ENCODE measurements around the gene TAF1A.
A peak's percentile ranks its signal among the peaks of the same experiment; 100 is the strongest.

Gene TAF1A

GRCh38 chr1:222589462-222590302 is at the start of gene TAF1A:
Gene TAF1A, minus strand, starts transcription at chr1:222589933.
- Histone ChIP-seq H3K4me1 (peaks cover 30 to 50% (median 44%) of the 10 kb centered on the region in 10 experiments), H3K9ac (peak within 1 kb of the TSS; percentile 72 to 87 (median 81)), H3K27ac (peak within 1 kb of the TSS; percentile 74 to 92 (median 81)), H4K20me1 (no peaks in the 10 kb centered on the region), H3K4me3 (peak within 1 kb of the TSS; percentile 71 to 86 (median 79)), H3K4me2 (peak within 1 kb of the TSS; percentile 81 to 100 (median 89)), H3K9me3 (replicated peaks in 1 of 11) (no peaks in the 10 kb centered on the region), H3K36me3 (peaks cover 17 to 37% (median 28%) of the 10 kb centered on the region in 11 experiments), H3K27me3 (no peaks in the 10 kb centered on the region)
- TF ChIP-seq Cebpa-rat (IDR thresholded peaks at IDR 0.05), result no peak

GRCh38 chr1:222634180-222635013 is 44.7 kb upstream of the TAF1A start:
- Histone ChIP-seq H3K27me3 (no peaks in the 10 kb centered on the region), H4K20me1 (no peaks in the 10 kb centered on the region), H3K36me3 (peaks cover 35 to 100% (median 78%) of the 10 kb centered on the region in 11 experiments), H3K4me3 (no peak overlapping the region), H3K9me3 (replicated peaks in 1 of 11) (no peaks in the 10 kb centered on the region), H3K4me1 (peaks cover 11 to 17% (median 15%) of the 10 kb centered on the region in 10 experiments), H3K27ac (peak overlapping the region in 3 of 11 experiments; percentile 36 to 45 (median 41); a peak in 4 of 22 replicates), H3K9ac (peak overlapping the region in 2 of 11 experiments; percentile 15 to 38; a peak in 2 of 22 replicates), H3K4me2 (peak overlapping the region in 10 of 11 experiments; percentile 14 to 67 (median 53); a peak in 18 of 22 replicates)
- no peak for TF ChIP-seq Cebpa-rat (IDR thresholded peaks at IDR 0.05)

- H3K4me3 ChIP-seq, result no peak overlapping the region
- no peak for TF ChIP-seq Cebpa-rat (IDR thresholded peaks at IDR 0.05)
- peaks cover 11 to 17% (median 15%) of the 10 kb centered on the region in 10 experiments for H3K4me1 ChIP-seq
- H3K27me3 ChIP-seq, result no peaks in the 10 kb centered on the region
- H3K9me3 ChIP-seq (replicated peaks in 1 of 11), result no peaks in the 10 kb centered on the region
- no peak overlapping the region for H3K27ac ChIP-seq
- H4K20me1 ChIP-seq, result no peaks in the 10 kb centered on the region
- H3K9ac ChIP-seq, result peak overlapping the region in 1 of 11 experiments; percentile 16; a peak in 1 of 22 replicates
- H3K36me3 ChIP-seq, result peaks cover 40 to 100% (median 82%) of the 10 kb centered on the region in 11 experiments
- peak overlapping the region in 3 of 11 experiments; percentile 50 to 66 (median 54); a peak in 4 of 22 replicates for H3K4me2 ChIP-seq
These were observed 43.0 kb upstream of the TAF1A start for GRCh38 chr1:222632749-222633148.

- Histone ChIP-seq H3K36me3 (peaks cover 46 to 100% (median 85%) of the 10 kb centered on the region in 11 experiments), H3K27me3 (no peaks in the 10 kb centered on the region), H3K4me1 (peaks cover 11 to 17% (median 15%) of the 10 kb centered on the region in 10 experiments), H3K9me3 (replicated peaks in 1 of 11) (no peaks in the 10 kb centered on the region), H3K9ac (no peak overlapping the region), H4K20me1 (no peaks in the 10 kb centered on the region), H3K4me2 (no peak overlapping the region), H3K27ac (no peak overlapping the region), H3K4me3 (no peak overlapping the region)
- TF ChIP-seq Cebpa-rat (IDR thresholded peaks at IDR 0.05), result no peak
These were observed 42.0 kb upstream of the TAF1A start for GRCh38 chr1:222631611-222632208.

DNA sequence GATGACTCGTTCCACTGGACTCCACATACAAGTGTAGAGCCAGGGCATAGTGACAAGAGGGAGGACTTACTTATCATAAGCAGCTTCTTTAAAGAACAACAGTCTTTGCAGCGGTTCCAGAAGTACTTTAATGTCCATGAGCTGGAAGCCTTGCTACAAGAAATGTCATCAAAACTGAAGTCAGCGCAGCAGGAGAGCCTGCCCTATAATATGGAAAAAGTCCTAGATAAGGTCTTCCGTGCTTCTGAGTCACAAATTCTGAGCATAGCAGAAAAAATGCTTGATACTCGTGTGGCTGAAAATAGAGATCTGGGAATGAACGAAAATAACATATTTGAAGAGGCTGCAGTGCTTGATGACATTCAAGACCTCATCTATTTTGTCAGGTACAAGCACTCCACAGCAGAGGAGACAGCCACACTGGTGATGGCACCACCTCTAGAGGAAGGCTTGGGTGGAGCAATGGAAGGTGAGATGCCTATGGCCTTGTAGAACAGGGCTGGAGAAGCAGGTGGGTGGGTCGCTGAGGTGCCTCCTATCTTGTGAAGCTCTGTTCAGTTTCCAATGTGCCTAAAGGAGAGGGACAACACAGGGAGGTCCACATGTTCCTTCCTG is 40.3 kb upstream of the TAF1A start:
- Histone ChIP-seq H3K36me3 (peaks cover 58 to 100% (median 87%) of the 10 kb centered on the region in 11 experiments), H3K27ac (no peak overlapping the region), H3K9me3 (replicated peaks in 1 of 11) (no peaks in the 10 kb centered on the region), H3K4me3 (no peak overlapping the region), H3K4me1 (peaks cover 11 to 17% (median 15%) of the 10 kb centered on the region in 10 experiments), H4K20me1 (no peaks in the 10 kb centered on the region), H3K4me2 (no peak overlapping the region), H3K27me3 (no peaks in the 10 kb centered on the region), H3K9ac (no peak overlapping the region)
- no peak for TF ChIP-seq Cebpa-rat (IDR thresholded peaks at IDR 0.05)

DNA sequence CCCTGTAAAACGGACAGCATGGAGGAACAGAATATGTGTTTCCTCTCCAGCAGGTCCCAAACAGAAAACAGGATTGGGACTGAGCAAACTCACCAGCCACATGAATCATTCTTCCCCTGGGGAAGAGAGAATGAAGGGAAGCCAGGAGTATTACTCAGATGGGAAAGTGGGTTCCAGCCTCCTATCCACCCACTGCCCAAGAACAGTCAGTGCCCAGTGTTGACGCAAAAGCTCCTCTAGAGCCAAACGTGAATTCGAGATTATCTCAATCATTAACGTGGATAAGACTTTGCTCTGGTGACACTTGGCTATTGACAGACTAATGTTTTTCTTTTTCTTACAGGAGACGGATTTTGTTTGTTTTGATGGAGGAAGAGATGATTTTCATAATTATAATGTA is 37.5 kb upstream of the TAF1A start:
- no peak for TF ChIP-seq Cebpa-rat (IDR thresholded peaks at IDR 0.05)
- H3K36me3 ChIP-seq, result peaks cover 85 to 100% (median 97%) of the 10 kb centered on the region in 11 experiments
- H3K27me3 ChIP-seq, result no peaks in the 10 kb centered on the region
- no peaks in the 10 kb centered on the region for H3K9me3 ChIP-seq (replicated peaks in 1 of 11)
- H3K4me3 ChIP-seq, result no peak overlapping the region
- H3K4me1 ChIP-seq, result no peaks in the 10 kb centered on the region
- H4K20me1 ChIP-seq, result no peaks in the 10 kb centered on the region
- no peak overlapping the region for H3K27ac ChIP-seq
- H3K4me2 ChIP-seq, result no peak overlapping the region
- no peak overlapping the region for H3K9ac ChIP-seq

DNA sequence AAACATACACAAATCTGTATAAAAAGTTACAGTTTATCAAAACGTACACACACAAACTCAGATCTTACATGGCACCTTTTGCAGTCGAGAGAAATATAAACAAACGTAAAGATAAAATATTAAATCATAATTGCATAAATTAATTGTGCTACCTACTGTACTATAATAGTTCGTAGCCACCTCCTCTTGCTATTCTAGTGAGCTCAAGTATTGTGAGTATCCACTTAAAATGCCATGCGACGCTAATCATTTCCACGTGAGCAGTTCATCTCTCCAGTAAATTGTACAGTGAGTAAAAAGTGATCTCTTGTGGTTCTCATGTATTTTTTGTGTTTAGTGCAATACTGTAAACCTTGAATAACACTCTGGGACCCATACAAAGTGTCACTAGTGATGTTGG is 34.5 kb upstream of the TAF1A start:
- peaks cover 74 to 82% (median 79%) of the 10 kb centered on the region in 11 experiments for H3K36me3 ChIP-seq
- H3K4me1 ChIP-seq, result peaks cover 3 to 6% (median 4%) of the 10 kb centered on the region in 10 experiments; a peak in 18 of 20 replicates
- H3K27ac ChIP-seq, result no peak overlapping the region
- no peak for TF ChIP-seq Cebpa-rat (IDR thresholded peaks at IDR 0.05)
- no peak overlapping the region for H3K9ac ChIP-seq
- no peak overlapping the region for H3K4me3 ChIP-seq
- H4K20me1 ChIP-seq, result peaks cover 0 to 19% (median 0%) of the 10 kb centered on the region in 11 experiments; a peak in 5 of 22 replicates
- H3K27me3 ChIP-seq, result peaks cover 0 to 5% (median 0%) of the 10 kb centered on the region in 11 experiments; a peak in 3 of 22 replicates
- H3K4me2 ChIP-seq, result no peak overlapping the region
- no peaks in the 10 kb centered on the region for H3K9me3 ChIP-seq (replicated peaks in 1 of 11)

- H3K9ac ChIP-seq, result no peak overlapping the region
- peaks cover 66 to 75% (median 71%) of the 10 kb centered on the region in 11 experiments for H3K36me3 ChIP-seq
- no peak overlapping the region for H3K27ac ChIP-seq
- H3K4me2 ChIP-seq, result no peak overlapping the region
- peaks cover 0 to 10% (median 0%) of the 10 kb centered on the region in 11 experiments; a peak in 6 of 22 replicates for H3K27me3 ChIP-seq
- peaks cover 0 to 23% (median 0%) of the 10 kb centered on the region in 11 experiments; a peak in 6 of 22 replicates for H4K20me1 ChIP-seq
- H3K4me3 ChIP-seq, result no peak overlapping the region
- no peaks in the 10 kb centered on the region for H3K9me3 ChIP-seq (replicated peaks in 1 of 11)
- peaks cover 9 to 11% (median 10%) of the 10 kb centered on the region in 10 experiments; a peak in 19 of 20 replicates for H3K4me1 ChIP-seq
- TF ChIP-seq Cebpa-rat (IDR thresholded peaks at IDR 0.05), result no peak
These were observed 33.7 kb upstream of the TAF1A start for GRCh38 chr1:222623458-222623857.

Data from BLaER1 treated with 17β-estradiol and CSF1 and Interleukin-3, amounts not matched to agents 10 nM and 100 nM (cell line).